GM18861 (cell line): ENCODE data around the gene TMEM131L.
"Not testable (repeated sequence)": the region's sequence is repeated elsewhere in the genome, so short reads cannot be mapped to it uniquely, and the experiment has no call there.

Experiments
- ATAC-seq: cut with Tn5 transposase; IDR thresholded peaks from one replicate; pipeline ENCODE4 v1.9.1; 2021; ENCODE audit not compliant: unreplicated experiment

Gene TMEM131L

DNA sequence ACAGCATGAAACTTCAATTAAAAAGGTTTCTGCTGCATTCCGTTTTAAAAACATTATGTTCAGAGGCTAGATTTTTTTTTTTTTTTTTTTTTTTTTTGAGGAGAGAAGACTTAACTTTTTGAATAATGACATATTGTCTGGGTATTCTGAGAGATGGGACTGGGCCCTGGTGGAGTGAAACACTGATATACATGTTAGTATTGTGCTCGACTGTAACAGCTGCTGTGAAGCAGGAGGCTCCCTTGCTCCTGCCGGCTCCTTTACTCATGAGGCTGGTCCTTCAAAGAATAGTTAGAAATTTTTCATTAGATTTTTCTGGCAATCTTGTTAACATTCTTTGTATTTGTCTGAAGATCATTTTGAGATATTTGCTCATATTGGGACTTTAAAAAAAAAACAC is 73.3 kb downstream of the TMEM131L start:
- no peak for ATAC-seq

DNA sequence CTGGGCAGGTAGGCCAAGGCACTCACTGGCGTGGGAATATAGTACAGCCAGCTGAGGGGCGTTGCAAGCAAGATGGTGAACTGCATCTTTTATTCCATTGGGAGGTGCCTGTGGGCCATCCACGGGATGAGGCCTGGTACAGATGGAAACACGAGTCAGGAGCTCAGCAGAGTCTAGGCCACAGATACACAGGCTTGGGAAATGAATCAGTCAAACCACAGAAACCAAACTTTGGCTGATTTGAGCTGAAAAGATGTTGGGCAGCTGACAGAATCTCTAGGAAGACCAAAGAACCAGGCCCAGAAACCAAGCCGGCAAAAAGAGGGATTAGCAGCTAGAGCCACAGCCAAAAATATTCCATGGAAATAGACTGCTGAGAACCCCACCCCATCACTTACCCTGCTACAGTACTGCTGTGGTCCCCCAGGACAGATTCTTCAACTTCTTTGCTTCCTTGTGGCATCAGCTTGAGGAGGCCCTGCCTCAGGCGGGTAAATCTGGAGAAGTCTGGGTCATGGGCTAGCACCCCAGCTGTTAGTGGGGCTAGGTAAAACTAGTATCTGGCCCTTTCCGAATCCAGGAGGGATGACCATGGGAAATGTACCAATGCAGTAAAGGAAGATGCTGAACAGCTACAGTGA is 75.4 kb downstream of the TMEM131L start:
- ATAC-seq, result no peak

DNA sequence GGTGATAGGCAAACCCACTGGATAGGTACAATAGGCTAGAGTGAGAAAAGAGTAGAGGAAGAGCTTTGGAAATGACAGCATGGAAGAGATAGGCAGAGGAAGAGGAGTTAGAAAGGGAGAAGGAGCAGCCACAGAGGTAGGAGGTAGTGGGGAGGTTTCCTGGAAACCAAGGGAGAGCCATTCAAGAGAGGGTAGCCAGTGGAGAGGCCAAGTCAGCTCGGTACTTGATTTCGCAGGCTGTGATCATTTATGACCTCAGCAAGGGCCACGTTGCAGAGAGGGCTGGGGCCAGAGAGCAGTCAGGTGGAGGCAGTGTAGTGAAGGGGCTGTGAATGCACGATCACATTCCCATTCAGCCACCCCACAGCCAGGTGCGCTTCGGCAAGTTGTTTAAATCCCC is 76.0 kb downstream of the TMEM131L start:
- no peak for ATAC-seq

DNA sequence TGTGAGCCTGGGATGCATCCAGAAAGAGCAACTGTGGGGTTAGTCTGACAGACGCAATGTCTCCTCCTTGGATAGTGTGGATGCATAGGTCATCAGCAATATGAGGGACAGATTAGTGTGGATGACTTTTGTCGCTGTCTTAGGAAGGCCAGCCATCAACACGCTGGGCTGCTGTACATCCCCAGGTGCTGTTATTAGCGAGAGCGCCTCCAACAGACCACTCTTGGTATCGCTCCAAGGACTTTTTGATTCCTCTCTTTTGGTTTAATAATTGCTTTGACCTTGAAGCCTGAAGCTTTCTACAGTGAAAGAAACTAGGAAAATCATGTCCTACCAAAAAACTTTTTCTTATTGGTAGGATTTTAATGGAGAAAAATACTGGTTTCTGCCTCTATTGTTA is 76.7 kb downstream of the TMEM131L start:
- ATAC-seq, result no peak

DNA sequence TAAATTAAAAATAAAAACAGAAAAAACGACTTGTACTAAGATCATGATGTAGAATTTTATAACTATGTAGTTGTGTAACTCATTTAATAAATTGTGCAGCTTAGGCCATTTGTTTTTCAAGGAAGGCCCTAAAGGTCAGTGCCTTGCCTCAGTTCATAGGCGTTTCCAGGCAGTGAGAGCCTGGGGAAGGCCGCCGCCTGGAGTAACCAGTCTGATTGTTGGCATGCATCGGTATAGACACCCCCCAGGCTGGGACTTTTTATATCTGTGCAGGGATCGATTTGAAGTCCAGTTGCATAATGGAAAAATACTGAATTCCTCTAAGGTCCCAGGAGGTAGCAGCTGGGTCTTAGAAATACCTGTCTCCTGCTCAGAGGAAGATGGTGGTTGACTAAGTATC is 77.2 kb downstream of the TMEM131L start:
- no peak for ATAC-seq

DNA sequence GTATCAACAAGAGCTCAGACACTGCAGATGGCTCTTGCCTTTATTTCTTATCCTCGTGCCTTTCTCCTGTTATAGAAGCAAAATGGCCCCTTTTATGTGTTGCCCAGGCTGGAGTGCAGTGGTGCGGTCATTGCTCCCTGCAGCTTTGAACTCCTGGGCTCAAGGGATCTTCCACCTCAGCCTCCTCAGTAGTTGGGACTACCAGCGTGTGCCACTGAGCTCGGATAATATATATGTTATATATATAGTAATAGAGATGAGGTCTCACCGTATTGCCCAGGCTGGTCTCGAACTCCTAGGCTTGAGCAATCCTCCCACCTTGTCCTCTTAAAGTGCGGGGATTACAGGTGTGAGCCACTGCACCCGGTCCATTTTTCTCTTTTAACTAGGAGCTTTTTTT is 79.7 kb downstream of the TMEM131L start:
- ATAC-seq, result no peak

DNA sequence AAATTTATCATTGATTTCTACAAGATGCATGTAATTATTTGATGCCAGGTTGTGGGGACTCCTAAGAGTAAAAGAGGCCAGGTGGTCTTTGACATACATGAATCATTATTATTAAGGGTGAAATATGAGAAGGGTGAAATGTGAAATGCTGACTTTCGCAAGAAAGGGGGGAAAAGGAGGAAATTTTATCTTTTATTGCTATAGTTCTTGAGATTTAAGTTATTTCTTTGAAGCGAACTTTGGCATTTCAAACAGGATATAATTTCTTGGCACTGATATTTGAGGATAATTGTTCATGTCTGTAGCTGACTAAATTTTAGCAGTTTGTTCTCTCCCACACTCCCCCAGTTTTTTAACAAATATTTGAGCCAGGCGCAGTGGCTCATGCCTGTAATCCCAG is 80.1 kb downstream of the TMEM131L start:
- ATAC-seq, result no peak

DNA sequence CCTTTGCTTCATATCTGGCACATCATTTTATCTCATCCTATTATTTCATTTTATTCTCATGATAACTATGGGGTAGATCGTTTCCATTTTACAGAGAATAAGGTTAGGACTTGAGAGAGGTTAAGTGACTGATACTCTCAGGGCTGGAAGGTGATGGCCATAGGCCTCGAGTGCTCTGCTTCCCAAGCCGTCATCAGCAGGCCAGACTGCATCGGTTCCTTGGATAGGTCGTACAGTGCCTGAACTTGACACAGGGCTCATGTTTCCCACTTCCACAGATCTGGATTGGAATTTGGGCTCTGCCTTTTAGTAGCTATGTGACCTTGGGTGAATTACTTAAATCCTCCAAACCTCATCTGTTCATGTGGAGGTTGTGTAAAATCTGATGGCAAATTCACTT is 81.4 kb downstream of the TMEM131L start:
- no peak for ATAC-seq

DNA sequence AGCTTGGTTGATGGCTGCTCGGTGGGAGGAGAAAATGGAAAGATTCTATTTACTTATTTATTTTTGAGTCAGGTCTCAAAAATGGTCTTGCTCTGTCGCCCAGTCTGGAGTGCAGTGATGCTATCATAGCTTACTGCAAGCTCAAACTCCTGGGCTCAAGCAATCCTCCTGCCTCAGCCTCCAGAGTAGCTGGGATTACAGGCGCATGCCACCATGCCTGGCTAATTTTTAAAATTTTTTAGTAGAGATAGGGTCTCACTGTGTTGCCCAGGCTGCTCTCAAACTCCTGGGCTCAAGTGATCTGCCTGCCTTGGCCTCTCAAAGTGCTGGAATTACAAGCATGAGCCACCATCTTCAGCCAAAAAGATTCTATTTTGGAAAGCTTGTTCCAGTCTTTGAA is 82.7 kb downstream of the TMEM131L start:
- ATAC-seq, result not testable (repeated sequence)

DNA sequence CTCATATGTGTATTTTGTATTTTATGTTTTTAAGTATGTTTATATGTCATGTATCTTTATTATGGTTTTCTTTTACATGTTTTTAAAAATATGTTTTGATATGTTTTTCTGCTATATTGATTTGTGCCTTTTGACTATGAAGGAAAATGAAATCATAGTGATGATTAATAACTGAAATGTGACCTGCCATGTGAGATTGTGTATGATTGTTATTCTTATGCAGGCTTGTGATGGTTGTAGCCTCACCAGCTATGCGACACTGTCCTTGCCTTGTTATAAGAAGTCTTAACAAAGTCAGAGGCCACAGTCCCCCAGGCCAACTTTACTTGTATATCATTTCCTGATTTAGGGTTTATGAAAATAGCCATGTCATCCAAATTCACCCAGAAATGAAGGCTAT is 83.2 kb downstream of the TMEM131L start:
- no peak for ATAC-seq

DNA sequence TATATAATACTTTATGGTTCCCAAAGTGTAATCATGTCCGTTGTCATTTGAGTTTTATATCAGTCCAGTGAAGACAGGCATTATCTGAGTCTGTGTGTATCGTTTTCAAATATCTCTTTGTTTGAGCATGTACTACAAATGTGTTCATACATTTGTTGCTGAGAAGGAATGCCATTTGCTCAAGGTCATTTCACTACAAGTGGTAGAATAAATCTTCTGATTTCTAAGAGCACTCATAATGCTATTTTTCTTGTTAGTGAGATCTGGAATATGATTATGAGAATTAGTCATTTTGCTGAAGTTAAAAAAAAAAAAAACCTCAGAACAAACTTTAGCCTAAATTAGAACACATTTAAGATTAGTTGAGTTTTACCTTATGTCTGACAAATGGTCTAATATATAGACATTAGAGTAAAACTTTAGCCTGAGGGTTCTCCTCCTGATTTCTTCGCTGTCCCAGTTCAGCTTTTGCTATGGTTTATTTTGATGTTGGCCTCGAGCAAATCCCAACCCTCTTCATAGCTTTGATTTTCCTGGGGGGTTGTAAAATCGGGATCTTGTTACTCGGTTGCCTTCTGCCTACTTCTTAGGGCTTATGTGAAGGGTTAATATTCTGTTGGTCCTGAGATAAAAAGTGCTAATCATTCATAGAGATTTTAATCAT is 87.1 kb downstream of the TMEM131L start:
- ATAC-seq, result no peak

DNA sequence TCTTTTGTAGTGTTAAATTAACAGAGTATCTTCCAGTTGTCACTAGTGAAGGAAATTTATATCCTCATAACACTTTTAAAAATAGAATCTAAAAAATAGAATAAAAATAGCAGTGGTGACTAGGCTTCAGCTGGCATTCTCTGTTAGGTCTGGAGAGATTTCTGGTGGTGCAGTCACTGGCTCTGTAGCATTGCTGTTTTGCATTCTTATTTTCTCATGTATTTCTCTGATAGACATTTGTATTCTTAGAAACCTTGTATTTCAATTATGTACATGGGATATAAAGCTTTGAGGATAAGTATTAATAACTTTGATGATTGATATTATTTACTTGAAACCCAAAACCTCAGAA is 87.6 kb downstream of the TMEM131L start:
- no peak for ATAC-seq

DNA sequence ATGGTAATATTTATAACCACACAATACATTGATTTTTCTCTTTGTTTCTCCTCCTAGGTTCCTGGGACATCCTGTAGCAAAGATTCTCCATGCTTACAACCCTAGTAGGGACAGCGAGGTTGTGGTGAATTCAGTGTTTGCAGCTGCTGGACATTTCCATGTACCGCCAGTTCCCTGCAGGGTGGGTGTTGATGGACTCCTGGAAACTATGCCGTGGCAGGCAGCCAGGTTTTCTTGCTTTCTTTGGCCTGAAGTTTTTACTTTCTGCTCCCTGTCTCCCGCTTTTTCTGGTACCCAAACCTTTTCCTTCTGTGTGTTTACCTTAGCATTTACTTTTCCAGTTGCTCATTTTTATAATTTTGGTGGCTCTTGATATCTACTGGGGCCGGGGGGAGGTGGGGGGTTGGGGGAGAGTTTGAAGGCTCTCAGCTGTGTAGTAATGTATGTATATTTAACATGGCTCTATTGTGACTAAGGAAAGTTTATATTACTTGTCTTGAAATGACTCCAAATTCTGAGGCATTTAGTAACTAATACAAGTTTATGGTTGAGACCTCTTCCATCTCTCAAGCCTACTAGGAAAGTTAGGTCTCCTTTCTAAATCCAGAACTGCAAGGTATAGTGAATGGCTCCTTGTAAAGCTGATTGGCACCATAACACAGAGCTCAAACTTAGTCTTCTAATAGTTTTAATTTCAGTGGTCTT is 89.7 kb downstream of the TMEM131L start:
- no peak for ATAC-seq

DNA sequence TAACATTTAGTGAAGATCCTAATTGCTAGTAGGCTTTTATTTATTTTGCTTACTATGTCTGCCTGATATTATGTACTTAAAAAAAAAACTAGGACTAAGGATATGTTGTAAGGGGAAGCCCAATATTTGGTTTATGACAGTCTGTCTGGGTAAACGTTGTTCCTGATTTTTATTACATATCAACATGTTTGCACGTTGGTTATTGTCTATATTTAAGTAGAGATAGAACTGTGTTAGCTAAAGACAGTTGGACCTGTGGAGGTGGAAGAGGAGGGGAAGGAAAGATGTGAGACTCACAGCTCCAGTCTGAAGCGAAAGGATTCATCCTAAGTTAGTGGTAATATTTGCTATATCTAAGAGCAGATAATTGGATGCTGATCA is 90.3 kb downstream of the TMEM131L start:
- ATAC-seq, result no peak

DNA sequence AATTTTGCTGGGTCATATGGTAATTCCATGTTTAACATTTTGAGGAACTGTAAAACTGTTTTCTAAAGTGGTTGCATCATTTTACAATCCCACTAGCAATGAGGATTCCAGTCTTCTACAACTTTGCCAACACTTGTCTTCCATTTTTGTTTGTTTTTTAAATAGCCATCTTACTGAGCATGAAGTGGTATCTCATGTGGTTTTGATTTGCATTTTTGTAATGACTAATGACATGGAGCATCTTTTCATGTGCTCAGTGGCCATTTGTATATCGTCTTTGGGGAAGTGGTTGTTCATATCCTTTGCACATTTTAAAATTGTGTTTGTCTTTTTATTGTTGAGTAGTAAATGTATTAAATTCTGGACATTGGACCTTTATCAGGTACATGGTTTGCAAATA is 94.7 kb downstream of the TMEM131L start:
- ATAC-seq, result peak; percentile 54

DNA sequence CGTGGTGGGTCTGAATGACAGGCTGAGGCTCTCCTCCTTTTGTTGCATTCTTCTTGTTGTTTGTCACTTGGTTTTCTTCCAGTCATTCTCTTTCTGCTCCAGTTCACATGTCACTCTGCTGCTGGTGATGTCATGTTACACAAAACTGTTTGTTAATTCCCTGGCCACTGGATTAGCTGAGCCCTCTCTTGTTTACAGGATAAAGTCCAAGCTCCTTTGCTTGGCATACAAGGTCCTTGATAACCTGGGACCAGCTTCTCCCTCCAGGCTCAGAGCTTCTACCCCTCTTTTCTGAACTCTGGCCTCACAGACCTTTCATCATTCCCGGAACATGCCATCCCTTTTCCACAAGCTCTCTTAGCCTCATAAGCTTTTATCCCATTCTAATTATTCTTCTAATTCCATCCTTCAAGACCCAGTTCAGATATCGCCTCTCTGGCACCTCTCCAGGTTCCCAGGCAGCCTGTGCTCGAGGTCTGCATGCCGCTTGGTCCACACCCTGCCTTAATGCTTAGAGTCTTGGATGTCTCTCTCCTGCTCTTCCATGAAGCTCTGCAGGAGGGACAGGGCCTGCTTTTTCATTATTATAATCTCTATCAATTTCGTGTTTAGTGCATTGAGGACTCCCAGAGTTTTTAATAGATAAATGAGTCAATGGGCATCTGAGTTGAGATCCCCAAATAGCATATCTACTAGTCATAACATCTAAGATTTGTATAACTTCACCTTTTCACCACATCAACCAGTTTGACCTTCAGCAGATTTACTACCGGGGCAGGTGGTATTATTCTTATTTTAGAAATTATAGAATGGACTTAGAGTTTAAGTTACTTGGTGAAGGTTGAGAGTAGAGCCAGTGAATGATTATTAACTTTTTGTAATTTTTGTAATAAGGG is 98.7 kb downstream of the TMEM131L start:
- ATAC-seq, result no peak

DNA sequence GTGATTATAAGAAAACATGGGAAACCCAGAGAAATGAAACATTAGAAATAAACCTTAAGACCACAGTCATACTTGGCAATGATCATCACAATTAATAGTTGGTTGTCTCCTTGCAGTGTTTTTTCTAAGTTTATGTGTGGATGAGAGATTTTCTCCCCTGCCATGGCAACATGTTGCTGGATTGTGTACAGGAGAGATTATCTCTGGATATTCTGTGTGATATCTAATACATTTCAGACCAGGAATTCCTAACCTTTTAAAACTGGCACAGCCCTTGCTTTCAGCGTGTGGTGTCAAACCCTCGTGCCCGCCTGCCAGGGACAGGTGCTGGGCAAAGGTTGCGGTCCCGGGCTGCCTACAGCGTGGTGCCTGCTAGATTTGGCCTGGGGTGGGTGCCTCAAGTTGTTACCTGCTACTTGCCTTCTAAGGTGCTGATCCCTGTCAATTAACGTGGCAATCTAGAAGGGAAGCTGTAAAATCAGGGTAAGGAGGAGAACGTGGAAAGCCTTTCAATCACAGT is 100.5 kb downstream of the TMEM131L start:
- no peak for ATAC-seq

DNA sequence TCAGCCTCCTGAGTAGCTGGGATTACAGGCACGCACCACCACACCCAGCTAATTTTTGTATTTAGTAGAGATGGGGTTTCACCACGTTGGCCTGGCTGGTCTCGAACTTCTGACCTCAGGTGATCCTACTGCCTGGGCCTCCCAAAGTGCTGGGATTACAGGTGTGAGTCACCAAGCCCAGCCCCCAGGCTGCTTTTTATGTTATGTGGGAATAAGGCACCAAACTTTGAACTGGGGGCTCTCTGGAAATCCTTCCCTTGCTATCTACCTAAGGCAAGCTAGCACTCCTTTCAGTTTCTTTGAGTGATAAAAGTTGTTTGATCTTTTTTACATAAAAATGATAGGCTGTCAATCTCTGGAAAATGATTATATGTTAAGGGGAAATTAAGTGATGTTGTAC is 101.5 kb downstream of the TMEM131L start:
- ATAC-seq, result not testable (repeated sequence)

DNA sequence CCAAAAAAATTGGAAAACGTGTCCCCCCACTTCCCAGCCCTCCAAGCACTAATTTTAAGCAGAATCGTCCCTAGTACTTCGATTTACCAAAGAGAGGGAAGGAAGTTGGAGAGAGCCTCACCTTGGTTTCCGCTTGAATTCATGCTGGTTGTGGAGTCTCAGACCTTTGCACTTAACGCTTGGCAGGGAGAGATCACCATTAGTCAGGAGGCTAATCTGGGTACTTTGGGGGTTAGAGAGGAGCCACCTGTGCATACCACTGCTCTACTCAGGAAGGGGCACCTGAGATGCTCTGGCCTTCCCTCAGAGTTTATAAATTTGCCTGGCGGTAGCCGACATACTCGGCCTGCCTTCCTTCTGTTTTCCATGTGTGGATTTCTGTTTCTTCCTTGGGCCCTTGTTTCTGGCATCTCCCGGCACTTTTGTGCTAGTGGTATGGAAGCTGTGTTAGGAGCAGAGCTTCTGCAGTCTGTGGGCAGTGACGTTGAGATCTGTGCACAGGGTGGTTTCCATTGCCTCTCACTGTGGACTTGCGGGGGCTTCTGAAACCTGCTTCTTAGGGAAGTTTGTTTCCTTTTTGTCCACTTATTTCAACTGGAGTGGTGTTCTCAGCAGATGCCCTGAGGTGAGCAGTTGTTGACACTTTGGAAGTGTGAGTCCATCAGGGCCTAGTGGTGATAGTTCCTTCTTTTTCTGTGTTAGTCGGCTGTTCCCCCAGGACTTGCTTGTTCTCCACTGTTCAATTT is 104.2 kb downstream of the TMEM131L start:
- ATAC-seq, result peak; percentile 41

DNA sequence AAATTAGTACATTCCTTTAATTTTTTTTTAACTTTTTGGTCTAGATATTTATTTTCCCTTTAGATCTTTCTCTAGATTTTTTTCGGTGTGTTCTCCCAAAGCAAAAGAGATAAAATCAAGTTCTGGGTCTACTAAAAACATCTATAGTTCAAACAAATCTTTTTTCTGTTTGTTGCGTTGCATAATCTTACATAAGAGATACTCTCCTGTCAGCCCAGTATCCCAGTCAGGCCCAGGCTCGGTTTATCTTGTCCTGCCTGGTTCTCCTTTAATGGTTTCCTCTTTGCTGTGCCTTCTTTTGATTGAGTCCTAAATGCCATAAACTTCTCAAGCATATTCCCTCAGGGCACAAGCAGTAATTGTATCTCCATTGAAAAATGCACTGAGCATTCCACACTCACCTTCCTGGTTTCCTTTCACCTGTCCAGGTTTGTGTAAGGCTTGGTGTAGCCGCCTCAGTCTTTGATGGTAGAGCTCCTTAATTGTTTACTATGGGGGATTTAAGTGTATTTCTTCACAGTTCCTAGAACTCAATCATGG is 104.9 kb downstream of the TMEM131L start:
- ATAC-seq, result no peak
